HuH-7 (cell line): ENCODE results near the gene LRRC10.

ENCODE experiments used
- DNase-seq: peaks from one replicate; pipeline ENCODE4 v3.0.0; 2011; ENCODE audit warnings: low spot score

Gene LRRC10

DNA sequence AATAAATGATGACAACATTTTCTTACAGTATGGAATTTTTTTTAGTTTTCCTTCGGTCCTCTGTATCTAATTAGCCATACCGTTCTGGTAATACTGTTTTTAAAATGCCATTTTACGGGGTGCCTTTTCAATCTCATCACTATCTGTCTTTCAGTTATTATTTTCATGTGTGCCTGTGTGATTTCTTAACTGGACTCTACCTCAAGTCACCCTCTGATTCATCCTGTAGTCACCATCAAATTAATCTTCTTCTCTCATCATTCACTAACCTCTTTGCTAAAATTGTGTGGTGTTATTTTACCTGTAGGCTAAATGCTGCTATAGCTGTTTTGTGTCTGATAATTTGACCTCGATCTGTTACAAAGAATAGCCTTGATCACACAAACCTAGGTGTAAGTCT is 41.5 kb downstream of the LRRC10 start:
- no peak for DNase-seq

DNA sequence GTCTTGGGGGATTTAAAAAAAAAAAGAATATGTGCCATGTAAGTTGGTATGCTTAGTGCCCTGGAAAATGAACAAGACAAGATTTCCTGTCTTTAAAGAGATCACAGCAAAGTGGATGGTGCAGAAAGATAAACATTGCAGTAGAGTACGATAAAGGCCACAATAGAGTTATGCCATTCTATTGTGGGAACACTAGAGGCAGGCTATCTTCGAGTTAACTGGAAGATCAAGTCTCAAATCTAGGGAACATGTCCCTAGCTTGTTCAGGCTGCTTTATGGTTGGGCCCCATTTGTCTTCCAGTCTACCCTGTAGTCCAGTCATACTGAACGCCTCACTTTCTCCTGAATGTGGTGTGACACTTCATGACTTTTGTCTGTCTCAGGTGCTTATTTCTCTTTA is 44.1 kb downstream of the LRRC10 start:
- no peak for DNase-seq

- no peak for DNase-seq
Measured at GRCh38 chr12:69563166-69563762, 47.4 kb downstream of the LRRC10 start.
